B cell (primary cell): ENCODE measurements around the gene SCUBE1. TPM values are rescaled to one million over a fixed set of nuclear protein-coding genes. Genes with fewer than 3 reads are reported as not detected.

Experiments
- ATAC-seq: fragments of 200-7000 bp; cut with Tn5 transposase; one replicate; pipeline ENCODE4 v1.10.0; 2021; ENCODE audit warnings: low read depth, mild to moderate bottlenecking, moderate number of reproducible peaks, moderate library complexity
- CTCF ChIA-PET: fragments of 350-600 bp; sonication (Branson Sonifier 250); formaldehyde crosslinking; loops from one replicate; lab custom pipeline; 2021; ENCODE audit warnings: antibody characterized with exemption, inconsistent platforms; lab: Charles Lee
- POLR2A ChIA-PET: fragments of 350-600 bp; sonication (Branson Sonifier 250); formaldehyde crosslinking; loops from one replicate; lab custom pipeline; 2021; ENCODE audit warnings: antibody characterized with exemption; lab: Charles Lee
- DNase-seq: peaks from one replicate; pipeline ENCODE4 v3.0.0; 2013
- H2AFZ ChIP-seq: 2 replicates; pipeline ENCODE4 v1.6.1; 2012; ENCODE audit warnings: mild to moderate bottlenecking, low read depth, low read length; ENCODE audit not compliant: insufficient read depth, poor library complexity, severe bottlenecking
- H3K27ac ChIP-seq, 2 donors: 1 replicate in 1 of 2; 2 replicates in 1 of 2; pipeline ENCODE4 v1.5.1; 2012 to 2013; ENCODE audit warnings: low read length in 2 of 2, mild to moderate bottlenecking in 2 of 2, moderate library complexity in 1 of 2
- H3K27me3 ChIP-seq, 4 experiments: fragments of 200-600 bp in 1 of 4; sonication (generic) in 1 of 4; replicated peaks in 1 of 4; 1 replicate in 2 of 4; 2 replicates in 2 of 4; pipeline versions ENCODE4 v1.6.1 to v1.7.0; 2013 to 2016; ENCODE audit warnings: low read length in 3 of 4, mild to moderate bottlenecking in 2 of 4, mixed read lengths in 1 of 4, moderate library complexity in 1 of 4; ENCODE audit not compliant: insufficient read depth in 4 of 4, control insufficient read depth in 3 of 4; ENCODE audit errors: control extremely low read depth in 1 of 4
- H3K36me3 ChIP-seq, 2 experiments: replicated peaks in 1 of 2; 1 replicate in 1 of 2; 2 replicates in 1 of 2; pipeline versions ENCODE4 v1.6.1 to v1.7.1; 2013; ENCODE audit warnings: low read length in 1 of 2; ENCODE audit not compliant: insufficient read depth in 2 of 2, control insufficient read depth in 1 of 2; ENCODE audit errors: control extremely low read depth in 1 of 2, extremely low read depth in 1 of 2
- H3K4me1 ChIP-seq, 2 donors: fragments of 200-600 bp in 1 of 2; sonication (generic) in 1 of 2; 1 replicate in 1 of 2; 2 replicates in 1 of 2; pipeline versions ENCODE4 v1.5.1 to v1.6.1; 2013 to 2017; ENCODE audit warnings: low read length in 2 of 2; ENCODE audit not compliant: control insufficient read depth in 2 of 2, insufficient read depth in 2 of 2
- H3K4me2 ChIP-seq: replicated peaks from 2 replicates; pipeline ENCODE3; 2012; ENCODE audit warnings: mild to moderate bottlenecking, low read depth, low read length; ENCODE audit not compliant: poor library complexity, severe bottlenecking
- H3K4me3 ChIP-seq, 5 experiments: fragments of 200-600 bp in 1 of 5; sonication (generic) in 1 of 5; 1 replicate in 3 of 5; 2 replicates in 2 of 5; pipeline versions ENCODE4 v1.5.1 to v1.7.0; 2011 to 2016; ENCODE audit warnings: low read length in 4 of 5, mild to moderate bottlenecking in 4 of 5, low read depth in 2 of 5, control low read depth in 1 of 5, moderate library complexity in 1 of 5; ENCODE audit not compliant: insufficient read depth in 1 of 5; ENCODE audit errors: control extremely low read depth in 1 of 5, extremely low read depth in 1 of 5
- H3K79me2 ChIP-seq: fragments of 200-600 bp; sonication (generic); one replicate; pipeline ENCODE4 v1.6.0; 2016; ENCODE audit warnings: low read length; ENCODE audit not compliant: control insufficient read depth, insufficient read depth
- H3K9ac ChIP-seq: fragments of 200-600 bp; sonication (generic); 2 replicates; pipeline ENCODE4 v1.6.1; 2017; ENCODE audit warnings: mild to moderate bottlenecking, low read length, moderate library complexity
- H3K9me3 ChIP-seq, 3 donors: one replicate each; pipeline versions ENCODE4 v1.6.1 to v1.7.1; 2013; ENCODE audit warnings: low read length in 2 of 3; ENCODE audit not compliant: control insufficient read depth in 2 of 3, insufficient read depth in 1 of 3; ENCODE audit errors: control extremely low read depth in 1 of 3
- H4K20me1 ChIP-seq: 2 replicates; pipeline ENCODE4 v1.6.0; 2012; ENCODE audit warnings: mild to moderate bottlenecking, low read length; ENCODE audit not compliant: insufficient read depth, control insufficient read depth, poor library complexity, severe bottlenecking
- H3K27ac Mint-ChIP-seq: one replicate; pipeline ENCODE4 v1.8.0; 2021; ENCODE audit warnings: mixed read lengths
- H3K27me3 Mint-ChIP-seq: one replicate; pipeline ENCODE4 v1.8.0; 2021; ENCODE audit warnings: mixed read lengths
- H3K4me1 Mint-ChIP-seq: one replicate; pipeline ENCODE4 v1.8.0; 2021; ENCODE audit warnings: mixed read lengths
- H3K4me3 Mint-ChIP-seq: one replicate; pipeline ENCODE4 v1.8.0; 2021; ENCODE audit warnings: mixed read lengths
- H3K9me3 Mint-ChIP-seq: one replicate; pipeline ENCODE4 v1.8.0; 2022; ENCODE audit warnings: mixed read lengths; ENCODE audit not compliant: insufficient read depth
- CTCF ChIP-seq: fragments of 200-600 bp; IDR thresholded peaks from one replicate; pipeline ENCODE4 v1.8.0; 2022; ENCODE audit warnings: antibody characterized with exemption, mild to moderate bottlenecking
- EZH2 ChIP-seq: IDR thresholded peaks from 2 replicates; pipeline ENCODE4 v1.6.1; 2012; ENCODE audit warnings: borderline replicate concordance, low read depth, mild to moderate bottlenecking, moderate library complexity, low read length; ENCODE audit not compliant: insufficient read depth, poor library complexity, severe bottlenecking
- WGBS: methylation state at CpG from one replicate; pipeline ENCODE4 v1.1.5; 2013; ENCODE audit warnings: missing lambda C conversion rate; ENCODE audit not compliant: insufficient coverage; 5-methylcytosine and 5-hydroxymethylcytosine counted together
- intact Hi-C: fragments of 100-400 bp; cut with micrococcal nuclease; formaldehyde crosslinking; loops from one replicate; pipeline ENCODE4 v1.10.0; 2022
- polyA plus RNA-seq: library from polyadenylated mRNA; depleted of rRNA; stranded (reverse); fragments of >200 nt; gene quantifications from 2 replicates; pipeline ENCODE4 v1.2.3, GENCODE V29; 2012
- total RNA-seq, 2 donors: library from RNA; stranded (reverse); fragments of 120-200 nt in 1 of 2; gene quantifications; 1 replicate in 1 of 2; 2 replicates in 1 of 2; pipeline versions ENCODE4 v1.2.3 to v1.2.4, GENCODE V29; 2013 to 2022

SCUBE1 gene
- total and polyA plus RNA-seq, 2 donors (not counting 1 experiment from before 2014, with no cell fraction given), result not detected

- Histone ChIP-seq H3K4me1 (peaks cover 19 to 22% of the 10 kb centered on the region in 2 donors), H3K4me3 (peak overlapping the region in 3 of 5 experiments; percentile 29 to 48 (median 33)), H3K9me3 (no peaks in the 10 kb centered on the region), H3K27ac (no peak overlapping the region), H3K36me3 (no peaks in the 10 kb centered on the region), H4K20me1 (no peaks in the 10 kb centered on the region), H2AFZ (peak overlapping the region; percentile 59), H3K79me2 (no peaks in the 10 kb centered on the region), H3K9ac (peak overlapping the region; percentile 57), H3K4me2 (peak overlapping the region; percentile 67), H3K27me3 (peaks cover 0 to 19% (median 3%) of the 10 kb centered on the region in 4 experiments)
- H3K27me3 Mint-ChIP-seq, result peaks cover 41% of the 10 kb centered on the region
- no peak overlapping the region for H3K27ac Mint-ChIP-seq
- WGBS, result 26% methylated on average over 12 of the region's 19 CpGs
- intact Hi-C loops, result no loop called here
- ChIA-PET POLR2A (no interaction called here), CTCF (interaction anchor here (1.3 kb wide), 1 partner anchor 11 kb away, joined by 3 read pairs; no protein-coding TSS in a partner anchor)
- H3K4me3 Mint-ChIP-seq, result peak overlapping the region; percentile 82
- TF ChIP-seq CTCF, result no peak
- TF ChIP-seq EZH2, result no peak
- ATAC-seq (no peak), DNase-seq (peak; percentile 21)
- no peaks in the 10 kb centered on the region for H3K9me3 Mint-ChIP-seq
- peaks cover 20% of the 10 kb centered on the region for H3K4me1 Mint-ChIP-seq
These were observed 80.1 kb downstream of the SCUBE1 start for GRCh38 chr22:43262990-43263644.
